Suprapubic skin (tissue), 3 donors: ENCODE measurements around the gene KCP.

Experiments used
- POLR2A ChIP-seq, 2 donors: fragments of 450-650 bp; IDR thresholded peaks; one replicate each; pipeline ENCODE4 v1.6.1; 2017; ENCODE audit warnings: antibody characterized with exemption in 2 of 2, mild to moderate bottlenecking in 2 of 2, moderate library complexity in 2 of 2
- TF ChIP-seq, protein P1 (sequence below), 2 donors: fragments of 200-600 bp in 1 of 2; fragments of 450-650 bp in 1 of 2; sonication (generic) in 1 of 2; IDR thresholded peaks; one replicate each; pipeline ENCODE4 v1.5.1; 2016 to 2019; ENCODE audit warnings: antibody characterized with exemption in 2 of 2, mild to moderate bottlenecking in 1 of 2, moderate library complexity in 1 of 2

DNA sequence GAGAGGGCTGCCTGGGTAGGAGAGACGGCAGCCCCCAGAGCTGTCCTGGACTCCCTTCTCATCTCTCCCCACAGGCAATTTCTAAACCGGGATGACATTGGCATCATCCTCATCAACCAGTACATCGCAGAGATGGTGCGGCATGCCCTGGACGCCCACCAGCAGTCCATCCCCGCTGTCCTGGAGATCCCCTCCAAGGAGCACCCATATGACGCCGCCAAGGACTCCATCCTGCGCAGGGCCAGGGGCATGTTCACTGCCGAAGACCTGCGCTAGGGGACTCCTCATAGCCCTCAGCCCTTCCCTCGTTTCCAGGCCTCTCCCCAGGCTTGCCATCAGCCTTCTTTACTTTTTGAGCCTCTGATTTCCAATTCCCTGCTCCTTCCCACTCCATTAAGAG, 45.2 kb downstream of the KCP start:
- TF ChIP-seq, protein P1, sequence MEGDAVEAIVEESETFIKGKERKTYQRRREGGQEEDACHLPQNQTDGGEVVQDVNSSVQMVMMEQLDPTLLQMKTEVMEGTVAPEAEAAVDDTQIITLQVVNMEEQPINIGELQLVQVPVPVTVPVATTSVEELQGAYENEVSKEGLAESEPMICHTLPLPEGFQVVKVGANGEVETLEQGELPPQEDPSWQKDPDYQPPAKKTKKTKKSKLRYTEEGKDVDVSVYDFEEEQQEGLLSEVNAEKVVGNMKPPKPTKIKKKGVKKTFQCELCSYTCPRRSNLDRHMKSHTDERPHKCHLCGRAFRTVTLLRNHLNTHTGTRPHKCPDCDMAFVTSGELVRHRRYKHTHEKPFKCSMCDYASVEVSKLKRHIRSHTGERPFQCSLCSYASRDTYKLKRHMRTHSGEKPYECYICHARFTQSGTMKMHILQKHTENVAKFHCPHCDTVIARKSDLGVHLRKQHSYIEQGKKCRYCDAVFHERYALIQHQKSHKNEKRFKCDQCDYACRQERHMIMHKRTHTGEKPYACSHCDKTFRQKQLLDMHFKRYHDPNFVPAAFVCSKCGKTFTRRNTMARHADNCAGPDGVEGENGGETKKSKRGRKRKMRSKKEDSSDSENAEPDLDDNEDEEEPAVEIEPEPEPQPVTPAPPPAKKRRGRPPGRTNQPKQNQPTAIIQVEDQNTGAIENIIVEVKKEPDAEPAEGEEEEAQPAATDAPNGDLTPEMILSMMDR (IDR thresholded peaks at IDR 0.05): no peak
- no peak for TF ChIP-seq POLR2A (IDR thresholded peaks at IDR 0.05)
